ENCODE measurements around the gene TEX22. TPM values are rescaled to one million over a fixed set of nuclear protein-coding genes. Genes with fewer than 3 reads are reported as not detected.

TEX22 gene
- total RNA-seq, 1 donor = under 0.01 TPM

DNA sequence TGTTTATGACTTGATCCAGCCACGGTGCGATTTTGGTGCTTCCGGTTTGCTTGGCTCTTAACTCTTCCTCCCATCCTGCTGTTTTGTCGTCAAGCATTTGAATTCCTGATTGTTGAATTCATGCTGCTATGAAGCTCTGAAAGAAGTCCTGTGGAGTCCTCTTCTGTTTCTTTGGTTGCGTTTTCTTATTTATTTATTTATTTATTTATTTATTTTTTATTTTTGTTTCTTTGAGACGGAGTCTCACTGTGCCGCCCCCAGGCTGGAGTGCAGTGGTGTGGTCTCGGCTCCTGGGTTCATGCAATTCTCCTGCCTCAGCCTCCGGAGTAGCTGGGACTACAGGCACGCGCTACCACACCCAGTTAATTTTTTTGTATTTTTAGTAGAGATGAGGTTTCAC is 18.3 kb downstream of the TEX22 start:
- no peak for DNase-seq (ENCODE audit: low read depth)
- H3K4me3 ChIP-seq (ENCODE audit: low read depth, low read length) = no peak overlapping the region
- no peak for TF ChIP-seq CTCF (IDR thresholded peaks at IDR 0.05; ENCODE audit: insufficient read depth, low read depth, low read length)

DNA sequence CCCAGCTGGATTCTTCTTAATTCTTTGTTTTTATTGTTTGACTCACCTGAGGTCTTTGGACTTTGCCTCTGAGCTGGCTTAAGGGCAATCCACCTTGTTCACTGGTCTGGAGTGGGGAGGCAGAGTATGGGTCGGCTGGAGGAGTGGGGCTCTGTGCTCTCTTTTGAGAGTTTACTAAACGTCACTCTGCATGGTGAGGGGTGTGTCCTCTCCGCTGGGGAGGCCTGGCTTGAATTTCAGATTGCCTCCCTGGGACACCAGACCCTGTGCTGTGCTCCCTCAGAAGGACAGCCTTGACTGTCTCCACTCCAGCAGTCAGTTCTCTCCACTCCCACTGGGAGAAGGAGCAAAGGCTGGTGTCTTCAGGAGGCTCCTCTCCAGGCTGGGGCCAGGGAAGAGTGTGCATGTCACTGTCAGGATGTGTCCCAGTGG is 19.4 kb downstream of the TEX22 start:
- DNase-seq (ENCODE audit: low read depth) = no peak
- H3K4me3 ChIP-seq (ENCODE audit: low read depth, low read length) = no peak overlapping the region
- no peak for TF ChIP-seq CTCF (IDR thresholded peaks at IDR 0.05; ENCODE audit: insufficient read depth, low read depth, low read length)

DNA sequence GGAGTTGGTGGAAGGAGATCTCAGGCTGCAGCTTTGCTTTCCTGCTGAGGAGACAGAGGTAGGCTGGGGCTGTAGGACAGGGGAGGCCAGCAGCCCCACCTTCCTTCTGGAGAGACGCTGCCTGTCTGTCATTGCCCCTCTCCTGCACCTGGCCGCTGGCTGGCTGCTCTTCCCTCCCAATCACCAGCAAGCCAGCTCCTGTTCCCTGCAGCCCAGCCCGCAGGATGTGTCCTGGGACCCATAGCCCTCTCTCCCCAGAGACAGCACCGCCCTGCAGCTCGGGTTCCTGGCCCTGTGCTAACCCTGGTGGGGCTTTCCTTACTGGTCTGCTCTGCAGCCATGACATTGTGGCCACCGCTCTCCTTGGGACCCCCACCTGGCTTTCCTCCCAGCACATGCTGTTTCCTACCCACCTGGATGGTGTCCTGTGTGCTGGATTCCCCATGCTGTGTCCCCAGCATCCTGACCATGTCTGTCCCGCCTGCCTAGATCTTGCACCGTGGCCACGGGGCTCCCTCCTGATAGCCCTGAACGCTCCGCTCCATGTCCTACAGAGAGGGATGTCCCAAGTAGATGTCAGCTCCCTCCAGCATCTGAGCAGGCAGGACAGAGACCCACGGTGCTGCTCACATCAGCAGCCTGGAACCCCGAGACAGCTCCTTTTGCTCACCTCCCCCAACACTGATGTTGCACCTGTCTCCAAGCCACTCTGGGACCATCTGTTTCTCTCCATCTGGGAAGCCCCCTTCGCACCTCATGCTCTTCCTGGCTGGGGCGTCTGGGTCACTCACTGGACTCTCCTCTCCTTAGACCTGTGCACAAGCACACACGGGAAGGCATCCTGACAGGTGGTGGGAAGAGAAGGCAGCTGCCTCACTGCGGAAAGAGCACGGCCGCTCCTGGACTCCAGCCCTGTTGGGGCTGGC is 20.2 kb downstream of the TEX22 start:
- no peak for DNase-seq (ENCODE audit: low read depth)
- H3K4me3 ChIP-seq (ENCODE audit: low read depth, low read length) = peak overlapping the region; percentile 74
- TF ChIP-seq CTCF (IDR thresholded peaks at IDR 0.05; ENCODE audit: insufficient read depth, low read depth, low read length) = no peak

DNA sequence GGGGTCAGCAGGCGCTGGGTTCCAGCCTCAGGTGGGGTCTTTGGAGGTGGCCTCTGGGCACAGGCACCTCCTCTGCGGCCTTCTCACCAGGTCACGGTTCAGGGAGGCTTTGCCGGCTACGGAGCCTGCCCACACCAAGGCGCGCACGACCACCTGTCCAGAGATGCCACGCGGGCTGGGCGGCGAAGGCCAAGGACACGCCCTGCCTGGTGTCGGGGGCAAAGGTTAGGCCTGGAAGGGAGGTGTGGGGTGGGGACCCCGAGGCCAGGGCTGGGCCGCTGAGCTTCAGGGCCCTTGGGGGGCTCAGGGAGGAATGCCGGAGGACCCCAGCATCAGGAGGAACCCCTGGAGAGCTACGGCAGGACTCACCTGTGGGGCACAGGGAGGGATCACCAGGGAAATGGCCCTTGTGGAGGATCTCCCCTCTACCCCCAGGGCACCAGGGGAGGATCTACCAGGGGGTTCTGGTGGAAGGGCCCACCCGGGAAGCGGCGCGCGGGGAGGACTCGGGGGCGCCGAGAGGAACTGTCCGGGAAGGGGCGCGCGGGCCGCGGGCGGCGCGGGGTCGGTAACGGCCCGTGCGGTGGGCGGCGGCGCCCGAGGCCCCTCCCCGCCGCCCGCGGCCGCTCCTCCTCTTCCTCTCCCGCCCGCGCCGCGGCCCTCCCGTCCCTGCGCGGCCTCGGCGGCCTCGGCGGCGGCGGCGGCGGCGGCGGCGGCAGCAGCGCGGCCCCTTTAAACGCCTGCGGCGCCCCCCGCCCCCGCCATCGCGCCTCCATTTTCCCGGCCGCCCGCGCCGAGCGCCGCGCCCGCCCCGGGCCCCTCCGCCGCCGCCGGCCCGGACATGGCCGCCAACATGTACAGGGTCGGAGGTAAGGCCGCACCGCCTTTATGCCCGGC is 21.1 kb downstream of the TEX22 start, which contains the start of gene MTA1:
MTA1 (plus strand) TSS at position 633 of the 897 bp plus-strand sequence; CDS start at position 842, 209 bp downstream.
- H3K4me3 ChIP-seq (ENCODE audit: low read depth, low read length) = peak within 1 kb of the TSS; percentile 79
- TF ChIP-seq CTCF (IDR thresholded peaks at IDR 0.05; ENCODE audit: insufficient read depth, low read depth, low read length) = no peak
- peak; percentile 27 for DNase-seq (ENCODE audit: low read depth)

GRCh38 chr14:105420101-105420973 is 22.0 kb downstream of the TEX22 start:
- no peak for TF ChIP-seq CTCF (IDR thresholded peaks at IDR 0.05; ENCODE audit: insufficient read depth, low read depth, low read length)
- no peak for DNase-seq (ENCODE audit: low read depth)
- peak overlapping the region; percentile 79 for H3K4me3 ChIP-seq (ENCODE audit: low read depth, low read length)
